HG03196 (cell line): ENCODE measurements around the gene KRTAP12-3.
"Not testable (repeated sequence)": the region's sequence is repeated elsewhere in the genome, so short reads cannot be mapped to it uniquely, and the experiment has no call there.

Experiments
- ATAC-seq: cut with Tn5 transposase; IDR thresholded peaks from one replicate; pipeline ENCODE4 v1.9.1; 2021; ENCODE audit not compliant: unreplicated experiment

The KRTAP12-3 gene

DNA sequence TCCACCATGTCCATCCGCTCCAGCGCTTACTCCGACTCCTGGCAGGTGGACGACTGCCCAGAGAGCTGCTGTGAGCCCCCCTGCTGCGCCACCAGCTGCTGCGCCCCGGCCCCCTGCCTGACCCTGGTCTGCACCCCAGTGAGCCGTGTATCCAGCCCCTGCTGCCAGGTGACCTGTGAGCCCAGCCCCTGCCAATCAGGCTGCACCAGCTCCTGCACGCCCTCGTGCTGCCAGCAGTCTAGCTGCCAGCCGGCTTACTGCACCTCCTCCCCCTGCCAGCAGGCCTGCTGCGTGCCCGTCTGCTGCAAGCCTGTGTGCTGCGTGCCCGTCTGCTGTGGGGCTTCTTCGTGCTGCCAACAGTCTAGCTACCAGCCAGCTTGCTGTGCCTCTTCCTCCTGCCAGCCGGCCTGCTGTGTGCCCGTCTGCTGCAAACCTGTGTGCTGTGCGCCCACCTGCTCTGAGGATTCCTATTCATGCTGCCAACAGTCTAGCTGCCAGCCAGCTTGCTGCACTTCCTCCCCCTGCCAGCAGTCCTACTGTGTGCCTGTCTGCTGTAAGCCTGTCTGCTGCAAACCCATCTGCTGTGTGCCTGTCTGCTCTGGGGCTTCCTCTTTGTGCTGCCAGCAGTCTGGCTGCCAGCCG lies 30.4 kb upstream of the KRTAP12-3 start:
- not testable (repeated sequence) for ATAC-seq

DNA sequence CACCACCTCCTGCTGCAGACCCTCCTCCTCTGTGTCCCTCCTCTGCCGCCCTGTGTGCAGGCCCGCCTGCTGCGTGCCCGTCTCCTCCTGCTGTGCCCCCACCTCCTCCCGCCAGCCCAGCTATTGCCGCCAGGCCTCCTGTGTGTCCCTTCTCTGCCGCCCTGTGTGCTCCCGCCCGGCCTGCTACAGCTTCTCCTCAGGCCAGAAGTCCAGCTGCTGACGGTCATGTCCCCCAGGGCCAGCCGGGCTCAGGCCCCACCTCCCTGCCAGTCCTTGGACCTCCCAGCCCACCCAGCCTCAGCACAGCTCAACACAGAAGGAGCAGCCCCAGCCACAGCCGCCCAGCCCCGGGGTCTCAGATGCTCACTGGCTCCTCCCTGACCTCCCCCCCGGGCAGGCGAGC lies 29.9 kb upstream of the KRTAP12-3 start:
- ATAC-seq, result not testable (repeated sequence)

DNA sequence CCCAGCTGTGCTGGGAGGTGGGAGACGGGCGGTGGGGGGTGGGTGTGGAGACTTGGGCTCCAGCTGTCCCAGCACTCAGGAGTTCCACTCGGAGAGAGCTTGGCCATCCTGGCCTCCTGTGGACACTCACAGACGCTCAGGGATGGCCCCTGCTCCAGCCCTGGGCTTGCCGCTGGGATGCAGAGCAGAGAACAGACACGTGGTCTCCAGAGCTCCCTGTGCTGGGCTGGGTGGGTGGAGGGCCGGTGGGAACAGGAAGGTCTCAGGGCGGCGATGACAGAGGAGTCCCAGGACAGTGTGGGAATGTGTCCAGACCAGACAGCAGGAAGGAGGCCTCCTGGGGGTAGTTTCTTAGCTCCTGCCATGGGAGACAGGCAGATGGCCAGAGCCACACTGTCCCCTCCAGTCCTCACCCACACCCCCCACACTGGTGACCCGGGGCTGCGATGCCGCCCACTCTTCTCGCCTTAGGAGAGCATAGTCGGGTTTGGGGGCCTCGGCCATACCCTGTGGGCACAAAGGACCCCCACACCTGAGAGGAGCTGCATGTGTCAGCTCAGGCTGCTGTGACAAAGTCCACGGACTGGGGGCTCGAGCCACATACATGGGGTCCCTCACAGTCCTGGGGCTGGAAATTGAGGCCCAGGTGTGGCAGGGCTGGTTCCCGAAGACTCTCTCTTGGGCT lies 28.9 kb upstream of the KRTAP12-3 start:
- no peak for ATAC-seq

DNA sequence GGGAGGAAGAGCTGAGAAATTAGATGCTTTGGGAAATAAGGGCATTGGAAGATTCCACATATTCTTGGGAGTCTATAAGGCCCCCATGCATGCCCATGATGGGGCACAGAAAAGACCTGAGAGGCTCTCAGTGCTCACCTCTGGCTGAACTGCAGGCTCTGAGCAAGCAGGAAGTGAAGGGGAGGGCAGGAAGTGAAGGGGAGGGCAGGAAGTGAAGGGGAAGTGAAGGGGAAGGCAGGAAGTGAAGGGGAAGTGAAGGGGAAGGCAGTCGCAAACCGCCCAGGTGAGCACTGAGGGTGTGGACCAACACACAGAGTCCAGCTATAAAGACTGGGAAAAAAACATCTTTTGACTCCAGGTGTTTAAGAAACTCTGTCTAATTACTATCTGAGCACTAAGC lies 27.3 kb upstream of the KRTAP12-3 start:
- ATAC-seq, result no peak

DNA sequence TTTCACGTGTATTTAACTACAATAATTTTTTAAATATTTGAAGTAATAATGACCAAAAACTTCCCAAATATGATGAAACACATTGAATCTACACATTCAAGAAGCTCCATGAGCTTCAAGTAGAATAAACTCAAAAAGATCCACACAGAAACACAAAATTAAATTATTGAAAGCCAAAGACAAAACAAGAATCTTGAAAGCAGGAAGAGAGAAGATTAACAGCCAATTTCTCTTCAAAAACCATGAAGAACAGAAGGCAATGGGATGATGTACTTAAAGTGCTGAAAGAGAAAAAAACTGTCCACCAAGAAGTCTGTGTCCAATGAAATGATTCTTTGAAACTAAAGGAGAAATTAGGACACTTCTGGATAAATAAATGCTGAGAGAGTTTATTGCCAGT lies 25.7 kb upstream of the KRTAP12-3 start:
- no peak for ATAC-seq

DNA sequence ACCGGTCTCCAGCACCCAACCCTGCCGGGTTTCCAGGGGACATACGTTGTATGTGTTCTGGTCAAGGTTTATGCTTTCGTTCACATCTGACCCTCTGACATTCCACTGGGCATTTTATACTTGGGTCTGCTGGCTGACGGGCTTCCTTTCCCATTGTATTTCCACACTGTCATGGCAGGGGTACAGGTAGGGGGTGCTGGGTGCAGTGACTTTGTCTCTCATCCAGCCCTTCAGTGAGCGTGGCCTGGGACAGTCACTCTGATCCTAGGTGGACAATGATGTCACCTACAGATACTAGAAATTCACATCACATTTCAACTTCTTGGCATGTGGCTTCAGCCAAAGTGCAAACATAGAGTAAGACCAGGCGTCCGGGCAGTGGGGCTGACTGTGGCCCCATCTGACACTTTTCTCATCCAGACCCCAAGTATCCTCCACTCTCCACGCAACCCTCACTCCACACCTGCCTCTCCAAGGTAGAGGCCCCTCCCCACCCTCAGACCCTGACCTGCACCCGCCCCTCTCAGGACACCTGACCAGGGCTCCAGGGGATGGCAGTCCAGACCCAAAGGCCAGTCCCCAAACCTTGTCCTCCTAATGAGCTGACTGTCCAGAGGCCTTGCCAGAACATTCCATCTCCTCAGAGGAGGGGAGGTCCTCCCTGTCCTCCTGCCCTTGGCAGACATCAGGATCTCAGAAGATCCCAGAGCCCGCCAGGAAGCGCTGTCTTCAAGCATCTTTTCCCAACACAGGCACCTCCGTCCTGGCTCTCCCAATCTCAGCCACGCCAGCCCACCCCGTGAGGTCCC lies 21.3 kb upstream of the KRTAP12-3 start:
- ATAC-seq, result no peak

DNA sequence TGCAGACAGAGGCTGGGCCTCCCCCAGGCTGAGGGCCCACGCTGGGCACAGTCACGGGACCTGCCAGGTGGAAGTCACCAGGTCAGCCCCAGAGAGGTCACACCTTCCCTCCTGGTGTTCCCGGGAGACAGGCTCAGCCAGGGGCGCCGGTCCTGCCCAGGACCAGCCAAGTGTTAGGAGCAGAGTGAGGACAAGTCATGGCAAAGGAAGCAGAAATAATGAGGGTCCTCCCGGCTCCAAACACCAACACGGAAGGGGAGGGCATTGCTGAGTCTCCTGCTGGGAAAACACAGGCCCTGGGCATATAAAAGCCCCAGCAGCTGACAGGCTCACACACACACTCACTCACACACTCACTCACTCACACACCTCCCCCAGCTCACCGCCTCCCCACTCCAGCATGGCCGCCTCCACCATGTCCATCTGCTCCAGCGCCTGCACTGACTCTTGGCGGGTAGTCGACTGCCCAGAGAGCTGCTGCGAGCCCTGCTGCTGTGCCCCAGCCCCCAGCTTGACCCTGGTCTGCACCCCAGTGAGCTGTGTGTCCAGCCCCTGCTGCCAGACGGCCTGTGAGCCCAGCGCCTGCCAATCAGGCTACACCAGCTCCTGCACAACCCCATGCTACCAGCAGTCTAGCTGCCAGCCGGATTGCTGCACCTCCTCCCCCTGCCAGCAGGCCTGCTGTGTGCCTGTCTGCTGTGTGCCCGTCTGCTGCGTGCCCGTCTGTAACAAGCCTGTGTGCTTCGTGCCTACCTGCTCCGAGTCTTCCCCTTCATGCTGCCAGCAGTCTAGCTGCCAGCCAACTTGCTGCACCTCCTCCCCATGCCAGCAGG lies 20.5 kb upstream of the KRTAP12-3 start, which contains the start of gene KRTAP10-10:
TSS of gene KRTAP10-10 (plus strand) at position 339 of the 833 bp plus-strand sequence. CDS start at position 401, 62 bp downstream.
- no peak for ATAC-seq

DNA sequence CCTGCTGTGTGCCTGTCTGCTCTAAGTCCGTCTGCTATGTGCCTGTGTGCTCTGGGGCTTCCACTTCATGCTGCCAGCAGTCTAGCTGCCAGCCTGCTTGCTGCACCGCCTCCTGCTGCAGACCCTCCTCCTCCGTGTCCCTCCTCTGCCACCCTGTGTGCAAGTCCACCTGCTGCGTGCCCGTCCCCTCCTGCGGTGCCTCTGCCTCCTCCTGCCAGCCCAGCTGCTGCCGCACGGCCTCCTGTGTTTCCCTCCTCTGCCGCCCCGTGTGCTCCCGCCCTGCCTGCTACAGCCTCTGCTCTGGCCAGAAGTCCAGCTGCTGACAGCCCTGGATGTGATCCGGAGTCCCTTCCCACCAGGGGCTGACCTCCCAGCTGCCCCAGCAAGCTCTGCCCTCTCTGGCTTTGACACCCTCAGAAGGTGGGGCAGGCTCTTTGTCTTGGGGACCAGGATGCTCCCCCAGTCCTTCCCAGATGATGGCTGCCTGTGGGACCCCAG lies 19.8 kb upstream of the KRTAP12-3 start:
- ATAC-seq, result not testable (repeated sequence)

DNA sequence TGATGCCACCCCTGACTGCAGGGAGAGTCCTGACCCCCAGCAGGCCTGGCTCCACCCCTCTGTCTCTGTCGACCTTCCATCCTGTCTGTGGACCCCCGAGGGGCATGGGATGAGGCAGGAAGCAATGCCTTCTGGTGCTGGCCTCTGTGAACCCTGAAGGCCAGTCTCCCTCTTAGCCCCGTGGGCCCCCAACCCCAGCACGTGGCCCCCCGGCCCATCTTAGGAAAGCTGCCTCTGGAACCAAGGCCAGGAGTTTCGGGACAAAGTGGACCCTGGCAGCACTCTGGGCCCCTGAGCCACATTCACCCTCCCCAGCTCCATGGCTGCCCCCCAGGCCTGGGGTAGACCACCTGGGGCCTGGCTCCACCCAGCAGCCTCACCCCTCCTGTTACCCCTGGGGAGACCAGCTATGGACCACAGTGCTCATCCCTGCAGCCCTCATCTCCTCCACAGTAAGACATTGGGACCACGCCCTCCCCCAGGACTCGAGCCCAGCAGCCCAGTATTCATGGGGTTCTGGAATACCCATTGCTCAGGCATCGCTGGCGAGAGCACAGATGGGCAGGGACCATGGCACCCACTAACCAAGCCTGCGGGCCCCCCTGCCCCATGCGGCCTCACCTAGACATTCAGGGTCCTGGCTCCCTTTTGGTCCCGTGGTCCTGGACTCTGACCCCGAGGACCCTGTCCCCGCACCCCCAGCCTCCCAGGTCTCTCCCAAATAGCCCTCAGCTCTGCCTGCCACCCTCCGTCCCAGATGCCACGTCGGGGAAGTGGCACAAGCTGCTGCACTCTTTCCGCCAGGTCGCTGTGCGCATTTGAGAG lies 19.0 kb upstream of the KRTAP12-3 start:
- ATAC-seq, result not testable (repeated sequence)

DNA sequence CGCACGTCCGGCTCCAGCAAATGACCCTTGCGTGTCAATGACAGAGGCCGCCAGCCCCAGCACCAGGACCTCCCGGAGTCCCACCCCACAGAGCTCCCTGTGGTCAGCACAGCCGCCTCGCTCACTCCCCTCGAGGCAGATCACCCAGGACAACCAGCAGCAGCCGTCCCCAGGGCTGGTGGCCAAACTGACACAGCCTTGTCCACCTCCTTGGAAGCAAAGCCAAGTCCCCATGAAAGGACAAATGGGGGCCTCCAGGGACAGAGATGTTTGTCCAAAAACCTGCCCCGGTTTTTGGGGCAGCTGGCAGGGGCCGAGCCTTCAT lies 18.4 kb upstream of the KRTAP12-3 start:
- no peak for ATAC-seq

DNA sequence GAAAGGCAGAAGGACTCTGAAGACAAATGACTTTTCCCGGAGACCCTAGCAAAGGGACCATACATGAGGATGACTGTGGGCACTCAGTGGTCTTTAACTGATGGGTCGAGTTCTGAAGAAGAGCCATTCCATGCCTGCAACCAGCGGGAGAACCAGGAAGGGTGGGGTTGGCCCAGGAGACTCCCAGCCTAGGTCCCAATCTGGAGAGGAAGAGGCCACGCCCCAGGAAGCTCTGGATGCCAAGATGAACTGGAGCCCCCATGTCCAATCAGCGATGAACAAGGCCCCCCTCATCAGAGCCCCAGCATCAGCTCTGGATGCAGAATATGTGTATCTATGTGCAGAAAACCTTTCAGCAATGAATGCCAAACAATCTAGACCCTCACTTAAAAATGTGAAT lies 17.0 kb upstream of the KRTAP12-3 start:
- ATAC-seq, result no peak

DNA sequence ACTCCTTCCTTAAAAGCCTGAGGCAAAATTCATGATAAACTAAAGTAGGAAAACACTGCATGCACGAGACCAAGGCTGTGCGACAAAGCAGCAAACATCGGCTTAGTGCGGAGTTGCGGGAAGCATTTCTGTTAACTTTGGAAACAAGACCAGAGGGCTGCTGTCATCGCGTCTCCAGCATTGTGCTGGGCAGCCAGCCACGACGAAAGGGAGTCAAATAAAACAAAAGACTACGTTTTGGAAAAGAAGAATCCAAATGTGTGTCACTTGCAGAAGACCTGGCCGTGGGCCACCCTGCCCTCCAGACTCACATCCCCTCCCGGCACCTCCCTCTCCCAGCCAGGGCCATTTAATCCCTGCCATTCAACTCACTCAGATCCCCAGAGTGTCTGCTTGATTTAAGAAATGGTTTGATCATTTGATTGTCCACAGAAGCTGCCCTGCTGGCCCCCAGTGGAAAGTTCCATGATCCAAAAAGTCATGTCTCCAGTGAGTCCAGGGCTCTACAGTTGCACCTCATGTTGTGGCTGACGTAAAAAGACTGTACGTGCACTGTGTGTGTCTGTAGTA lies 13.9 kb upstream of the KRTAP12-3 start:
- no peak for ATAC-seq

DNA sequence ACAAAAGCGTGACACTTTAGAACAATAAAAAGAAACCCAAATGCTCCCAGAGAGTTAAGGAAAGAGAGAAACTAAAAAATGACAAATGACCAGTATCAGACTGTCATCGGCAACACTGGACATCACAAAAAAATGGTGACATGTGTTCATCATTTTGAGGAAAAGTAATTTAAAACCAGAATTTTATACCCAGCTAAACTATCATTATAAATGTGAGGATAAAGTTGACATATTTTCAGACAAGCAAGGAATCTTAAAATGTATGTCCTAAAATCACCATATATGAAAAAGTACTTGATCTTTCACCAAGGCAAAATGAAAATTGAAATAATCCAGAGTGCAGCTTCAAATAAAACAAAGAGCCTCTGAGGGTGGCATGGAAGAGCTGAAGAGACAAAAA lies 12.9 kb upstream of the KRTAP12-3 start:
- ATAC-seq, result no peak

DNA sequence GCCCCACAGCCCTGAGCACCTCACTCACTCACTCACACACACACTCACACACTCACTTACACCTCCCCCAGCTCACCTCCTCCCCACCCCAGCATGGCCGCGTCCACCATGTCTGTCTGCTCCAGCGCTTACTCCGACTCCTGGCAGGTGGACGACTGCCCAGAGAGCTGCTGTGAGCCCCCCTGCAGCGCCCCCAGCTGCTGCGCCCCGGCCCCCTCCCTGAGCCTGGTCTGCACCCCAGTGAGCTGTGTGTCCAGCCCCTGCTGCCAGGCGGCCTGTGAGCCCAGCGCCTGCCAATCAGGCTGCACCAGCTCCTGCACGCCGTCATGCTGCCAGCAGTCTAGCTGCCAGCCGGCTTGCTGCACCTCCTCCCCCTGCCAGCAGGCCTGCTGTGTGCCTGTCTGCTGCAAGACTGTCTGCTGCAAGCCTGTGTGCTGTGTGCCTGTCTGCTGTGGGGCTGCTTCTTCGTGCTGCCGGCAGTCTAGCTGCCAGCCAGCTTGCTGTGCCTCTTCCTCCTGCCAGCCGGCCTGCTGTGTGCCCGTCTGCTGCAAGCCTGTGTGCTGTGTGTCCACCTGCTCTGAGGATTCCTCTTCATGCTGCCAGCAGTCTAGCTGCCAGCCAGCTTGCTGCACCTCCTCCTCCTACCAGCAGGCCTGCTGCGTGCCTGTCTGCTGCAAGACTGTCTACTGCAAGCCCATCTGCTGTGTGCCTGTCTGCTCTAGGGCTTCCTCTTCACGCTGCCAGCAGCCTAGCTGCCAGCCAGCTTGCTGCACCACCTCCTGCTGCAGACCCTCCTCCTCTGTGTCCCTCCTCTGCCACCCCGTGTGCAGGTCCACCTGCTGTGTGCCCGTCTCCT lies 11.1 kb upstream of the KRTAP12-3 start, which contains the start of gene KRTAP10-11:
TSS of gene KRTAP10-11 (plus strand) at position 49 of the 856 bp plus-strand sequence. CDS start at position 94, 45 bp downstream.
- ATAC-seq, result not testable (repeated sequence)

DNA sequence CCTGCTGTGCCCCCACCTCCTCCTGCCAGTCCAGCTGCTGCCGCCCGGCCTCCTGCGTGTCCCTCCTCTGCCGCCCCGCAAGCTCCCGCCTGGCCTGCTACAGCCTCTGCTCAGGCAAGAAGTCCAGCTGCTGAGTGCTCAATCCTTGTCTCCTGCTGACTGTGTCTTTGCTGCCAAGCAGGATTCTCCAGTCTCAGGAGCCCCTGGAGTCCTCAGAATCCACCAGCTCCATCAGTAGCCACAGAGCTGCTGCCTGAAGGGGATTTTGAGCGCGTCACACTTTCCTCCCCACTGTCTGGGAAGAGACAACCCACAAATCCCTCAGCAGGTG lies 10.5 kb upstream of the KRTAP12-3 start:
- no peak for ATAC-seq

DNA sequence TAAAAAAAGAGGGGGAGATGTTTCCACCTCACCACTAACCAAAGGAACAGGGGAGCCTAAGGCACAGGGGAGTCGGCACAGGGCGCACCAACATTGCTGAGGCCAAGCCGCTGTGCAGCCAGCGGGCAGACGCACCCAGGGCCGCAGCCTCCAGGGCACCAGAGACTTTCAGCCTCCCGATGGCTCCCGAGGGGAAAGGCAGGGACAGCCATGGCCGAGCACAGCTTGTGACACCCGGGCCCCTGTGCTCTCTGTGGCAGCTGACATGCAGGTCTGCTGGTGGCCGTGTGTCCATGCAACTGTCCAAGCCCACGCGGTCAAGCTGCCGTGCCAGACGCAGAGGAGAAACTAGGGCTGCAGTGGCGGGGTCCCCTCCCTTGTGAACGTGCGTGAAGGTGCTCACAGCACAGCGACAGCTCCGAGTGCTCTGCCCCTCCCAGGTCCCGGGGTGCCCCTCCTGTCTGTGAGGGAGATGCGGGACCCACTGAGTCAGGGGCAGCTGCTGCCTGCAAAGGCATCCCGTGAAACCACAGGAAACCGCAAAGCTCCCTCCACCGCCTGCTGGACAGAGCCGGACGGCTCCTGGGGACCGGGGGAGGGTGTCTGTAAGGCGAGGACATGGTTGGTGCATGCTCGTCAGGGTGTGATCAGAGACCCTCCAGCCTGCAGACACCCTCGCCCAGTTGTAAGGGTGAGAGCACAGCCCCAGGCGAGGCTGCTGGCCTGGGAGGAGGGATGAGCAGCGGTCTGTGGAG lies 9.0 kb upstream of the KRTAP12-3 start:
- ATAC-seq, result no peak

DNA sequence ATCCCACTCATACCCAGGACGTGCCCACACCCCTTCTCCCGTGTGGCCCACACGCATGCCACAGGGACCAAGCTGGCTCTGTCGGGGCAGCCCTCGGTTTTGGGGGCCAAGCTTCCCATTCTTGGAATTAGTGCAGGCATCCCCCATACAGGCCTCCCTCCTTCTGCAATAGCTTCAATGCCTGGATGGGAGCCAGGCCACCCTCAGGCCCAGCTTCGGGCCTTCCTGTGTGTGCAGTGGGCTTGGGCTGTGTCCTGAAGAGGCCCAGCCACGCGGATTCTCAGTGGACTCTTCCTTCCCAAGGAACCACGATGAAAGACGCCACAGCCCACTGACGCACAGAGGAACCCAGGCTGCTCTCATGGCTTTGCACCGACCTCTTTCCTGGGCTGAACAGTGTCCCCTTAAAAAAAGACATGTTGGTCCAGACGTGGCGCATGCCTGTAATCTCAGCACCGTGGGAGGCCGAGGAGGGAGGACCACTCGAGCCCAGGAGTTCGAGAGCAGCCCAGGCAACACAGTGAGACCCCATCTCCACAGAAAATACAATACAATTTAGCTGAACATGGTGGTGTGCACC lies 8.1 kb upstream of the KRTAP12-3 start:
- no peak for ATAC-seq
